CD4-positive, alpha-beta T cell treated with Interleukin-21 for 1 hour (primary cell): ENCODE measurements around the gene MIPEP.

Experiments used
- DNase-seq: peaks from one replicate; pipeline ENCODE4 v3.0.0-alpha.2; 2020

Gene MIPEP

DNA sequence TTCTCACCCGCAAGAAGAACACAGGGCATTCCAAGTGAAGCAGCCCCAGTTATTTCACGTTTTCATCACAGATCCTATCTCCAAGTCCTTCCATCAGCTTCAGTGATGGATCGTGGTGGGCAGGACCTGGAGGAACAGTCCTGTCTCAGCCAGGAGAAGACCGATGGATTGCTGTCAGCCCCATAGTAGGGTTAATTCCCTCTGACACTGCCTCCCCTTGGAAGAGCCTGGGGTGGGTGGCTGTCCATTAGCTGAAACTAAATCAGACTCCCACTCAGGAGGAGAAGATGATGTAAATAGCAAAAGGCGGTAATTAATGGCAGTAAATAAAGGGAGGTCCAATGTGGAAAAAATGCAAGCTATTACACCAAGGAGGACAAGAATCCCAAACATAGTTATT lies 188.0 kb downstream of the MIPEP start:
- DNase-seq, result no peak

DNA sequence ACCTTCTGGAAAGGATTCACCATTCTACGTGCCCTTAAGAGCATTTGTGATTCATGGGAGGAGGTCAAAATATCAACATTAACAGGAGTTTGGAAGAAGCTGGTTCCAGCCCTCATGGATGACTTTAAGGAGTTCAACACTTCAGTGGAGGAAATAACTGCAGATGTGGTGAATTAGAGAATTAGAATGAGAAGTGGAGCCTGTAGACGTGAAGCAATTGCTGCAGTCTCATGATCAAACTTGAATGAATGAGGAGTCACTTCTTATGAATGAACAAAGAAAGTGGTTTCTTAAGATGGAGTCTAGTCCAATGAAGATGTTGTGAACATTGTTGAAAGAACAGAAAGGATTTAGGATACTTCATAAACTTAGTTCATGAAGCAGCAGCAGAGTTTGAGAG lies 189.9 kb downstream of the MIPEP start:
- no peak for DNase-seq

DNA sequence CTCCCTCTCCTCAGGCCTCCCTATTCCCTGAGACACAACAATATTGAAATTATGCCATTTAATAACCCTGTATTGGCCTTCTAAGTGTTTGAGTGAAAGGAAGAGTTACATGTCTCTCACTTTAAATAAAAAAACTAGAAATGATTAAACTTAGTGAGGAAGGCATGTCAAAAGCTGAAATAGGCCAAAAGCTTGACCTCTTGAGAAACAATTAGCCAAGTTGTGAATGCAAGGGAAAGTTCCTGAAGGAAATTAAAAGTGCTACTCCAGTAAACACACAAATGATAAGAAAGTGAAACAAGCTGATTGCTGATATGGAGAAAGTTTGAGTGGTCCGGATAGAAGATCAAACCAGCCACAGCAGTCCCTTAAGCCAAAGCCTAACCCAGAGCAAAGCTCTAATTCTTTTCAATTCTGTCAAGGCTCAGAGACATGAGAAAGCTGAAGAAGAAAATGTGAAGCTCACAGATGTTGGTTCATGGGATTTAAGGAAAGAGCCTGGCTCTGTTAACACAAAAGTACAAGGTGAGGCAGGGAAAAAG lies 191.4 kb downstream of the MIPEP start:
- DNase-seq, result no peak

DNA sequence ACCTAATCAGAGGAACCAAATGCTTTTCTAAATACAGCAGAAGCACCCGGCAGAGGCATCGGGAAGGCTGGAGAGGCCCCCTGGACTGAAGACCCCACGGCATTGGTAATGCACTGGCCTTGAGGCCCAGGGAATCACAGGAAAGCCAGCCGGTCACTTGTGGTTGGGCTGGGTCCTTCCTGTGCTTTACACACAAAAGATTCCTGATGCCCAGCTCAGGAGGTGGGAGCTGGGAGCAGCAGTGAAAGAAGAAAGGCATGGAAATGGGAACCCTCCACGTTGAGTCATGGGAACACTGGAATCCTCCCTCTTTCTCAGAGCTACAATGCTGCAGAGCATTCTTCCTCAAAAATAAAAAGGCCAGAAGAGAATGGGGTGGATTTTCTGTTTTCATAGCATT lies 192.6 kb downstream of the MIPEP start:
- DNase-seq, result no peak

DNA sequence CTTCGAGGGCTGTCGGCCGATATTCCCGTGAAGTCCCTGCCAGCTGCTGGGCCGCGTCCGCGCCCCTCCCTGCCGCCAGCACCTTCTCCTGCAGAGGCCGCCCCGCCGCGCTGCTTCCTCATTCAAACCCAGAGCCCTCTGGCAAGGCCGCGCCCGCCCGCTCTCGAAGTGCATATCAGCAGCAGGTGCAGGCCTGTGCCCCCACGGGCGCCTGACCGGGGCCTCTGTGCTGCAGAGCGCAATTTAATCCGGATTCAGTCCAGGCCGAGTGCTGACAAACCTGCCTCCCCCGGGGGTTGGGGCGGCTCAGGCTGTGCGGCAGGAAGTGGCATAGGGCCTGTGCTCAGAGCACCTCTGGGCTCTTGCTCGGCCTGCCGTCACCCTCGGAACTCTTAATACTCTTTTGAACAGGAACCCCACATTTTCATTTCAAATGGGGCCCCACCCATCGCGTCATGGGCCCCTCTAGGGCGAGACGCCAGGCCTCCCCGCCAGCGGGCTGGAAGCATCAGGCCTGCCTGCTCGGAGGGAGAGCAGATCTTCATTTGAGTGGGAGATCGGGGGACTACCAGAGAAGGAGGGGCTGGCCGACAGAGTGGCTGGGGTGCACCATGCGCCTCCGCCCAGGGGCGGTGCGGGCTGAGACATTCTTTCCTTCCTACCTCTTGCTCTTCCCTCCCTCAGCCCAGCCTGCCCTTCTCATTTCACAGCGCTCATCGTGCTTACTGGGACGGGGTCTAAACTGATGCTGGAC lies 193.3 kb downstream of the MIPEP start:
- peak; percentile 53 for DNase-seq

DNA sequence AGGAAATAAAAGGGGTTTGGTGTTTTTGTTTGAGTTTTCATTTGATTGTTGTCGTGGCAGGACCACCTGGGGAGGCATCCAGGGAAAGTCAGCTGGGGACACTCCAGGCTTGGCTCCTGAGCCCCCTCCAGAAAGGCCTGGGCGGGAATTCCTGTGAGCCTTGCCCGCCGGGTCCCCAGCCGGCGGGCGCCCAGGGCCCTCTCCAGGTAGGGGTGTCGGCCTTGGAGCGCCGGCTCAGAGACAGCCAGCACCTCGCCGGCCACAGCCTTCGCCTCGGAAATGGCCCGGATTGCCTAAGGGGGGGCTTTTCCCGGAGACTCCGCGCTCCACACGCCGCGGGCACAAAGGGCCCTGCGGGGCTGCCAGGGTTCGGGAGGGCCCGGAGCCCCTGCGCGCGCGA lies 194.0 kb downstream of the MIPEP start:
- DNase-seq, result no peak

DNA sequence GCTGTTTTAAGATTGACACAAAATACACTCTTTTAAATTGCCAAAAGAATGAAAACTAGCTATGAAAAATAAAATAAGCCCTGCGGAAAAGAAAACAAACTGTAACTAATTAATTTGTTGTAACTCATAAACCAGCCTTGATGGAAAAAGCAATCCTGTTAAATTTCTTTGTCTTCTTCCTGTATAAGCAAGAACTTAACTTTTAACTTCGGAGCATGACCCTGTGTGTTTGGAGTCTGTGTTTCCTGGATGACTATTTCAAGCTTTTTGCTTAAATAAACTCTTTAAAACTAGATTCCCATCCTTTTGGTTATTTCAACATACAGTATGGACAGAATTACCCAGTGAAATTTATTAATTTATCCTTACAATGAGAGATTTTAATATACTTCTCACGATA lies 196.4 kb downstream of the MIPEP start:
- no peak for DNase-seq

DNA sequence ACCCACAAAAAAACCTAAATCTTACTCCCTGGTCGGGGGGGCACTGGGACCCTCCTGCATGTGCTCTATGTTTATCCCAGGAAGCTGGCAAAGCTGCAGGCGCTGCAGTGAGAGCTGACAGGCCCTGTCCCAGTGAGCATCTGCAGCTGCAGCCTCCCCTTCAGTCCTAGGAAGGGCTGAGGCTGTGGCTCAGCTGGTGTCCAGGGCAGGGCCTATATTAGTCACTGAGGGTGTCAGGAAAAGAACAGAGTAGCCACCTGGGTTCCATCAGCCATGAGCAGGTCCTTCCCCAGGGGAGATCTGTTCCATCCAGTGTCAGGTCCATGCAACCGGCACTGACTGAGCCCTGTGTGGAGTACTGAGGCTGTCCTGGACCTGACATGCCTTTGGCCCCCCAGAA lies 198.5 kb downstream of the MIPEP start:
- DNase-seq, result no peak

DNA sequence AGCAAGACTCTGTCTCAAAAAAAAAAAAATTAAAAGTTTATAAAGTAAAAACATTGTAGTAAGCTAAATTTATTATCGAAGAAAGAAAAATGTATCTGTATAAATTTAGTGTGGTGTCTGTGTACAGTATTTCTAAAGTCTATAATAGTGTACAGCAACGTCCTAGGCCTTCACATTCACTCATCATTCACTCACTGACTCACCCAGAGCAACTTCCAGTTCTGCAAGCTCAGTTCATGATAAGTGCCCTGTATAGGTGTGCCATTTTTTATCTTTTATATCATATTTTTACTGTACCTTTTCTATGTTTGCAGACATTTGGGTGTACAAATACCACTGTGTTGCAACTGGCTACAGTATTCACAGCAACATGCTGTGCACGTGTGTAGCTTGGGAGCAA lies 200.9 kb downstream of the MIPEP start:
- no peak for DNase-seq

DNA sequence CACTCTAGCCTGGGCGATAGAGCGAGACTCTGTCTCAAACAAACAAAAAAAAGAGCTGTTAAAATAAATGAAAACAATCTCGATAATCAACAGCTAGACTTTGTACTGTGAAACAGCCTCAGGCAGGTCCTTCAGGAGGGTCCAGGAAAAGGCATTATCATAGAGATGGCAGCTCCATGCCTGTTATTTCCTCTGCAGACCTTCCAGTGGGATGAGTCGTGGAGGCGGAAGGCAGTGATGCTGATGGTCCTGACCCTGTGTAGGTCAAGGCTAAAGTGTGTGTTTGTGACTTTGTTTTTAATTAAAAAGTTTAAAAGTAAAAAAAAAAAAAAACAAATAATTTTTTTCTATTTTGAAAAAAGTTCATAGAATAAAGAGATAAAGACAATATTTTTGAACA lies 201.6 kb downstream of the MIPEP start:
- no peak for DNase-seq

DNA sequence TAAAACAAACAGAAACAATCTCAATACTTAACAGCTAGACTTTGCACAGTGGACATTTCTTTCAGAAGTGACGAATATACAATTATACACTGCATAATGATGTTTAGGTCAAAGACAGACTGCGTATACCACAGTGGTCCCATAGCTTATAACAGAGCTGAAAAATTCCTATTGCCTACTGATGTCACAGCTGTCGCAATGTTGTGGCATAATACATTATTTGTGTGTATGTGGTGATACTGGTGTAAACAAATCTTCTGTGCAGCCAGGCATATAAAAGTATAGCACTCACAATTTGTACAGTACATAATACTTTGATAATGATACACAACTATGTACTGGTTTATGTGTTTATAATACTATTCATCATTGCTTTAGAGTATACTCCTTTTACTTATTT lies 202.3 kb downstream of the MIPEP start:
- DNase-seq, result no peak

DNA sequence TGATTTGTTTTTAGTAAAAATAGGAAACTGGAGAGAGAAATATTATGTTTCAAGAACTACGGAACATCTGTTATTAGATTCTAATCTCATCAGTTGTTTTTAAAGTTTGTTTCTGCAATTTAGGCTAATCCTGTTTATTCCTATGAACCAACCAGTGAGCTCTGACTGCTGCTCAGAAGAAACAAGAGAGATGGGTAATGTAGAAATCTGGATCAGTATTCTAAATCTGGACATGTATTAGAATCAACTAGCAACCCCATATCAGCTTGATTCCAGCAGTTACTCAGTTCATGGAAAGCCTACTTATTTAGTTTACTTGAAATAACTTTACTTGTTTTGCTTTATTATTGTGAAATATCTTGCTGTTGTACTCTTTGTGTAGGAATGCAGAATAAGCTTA lies 203.8 kb downstream of the MIPEP start:
- DNase-seq, result no peak

DNA sequence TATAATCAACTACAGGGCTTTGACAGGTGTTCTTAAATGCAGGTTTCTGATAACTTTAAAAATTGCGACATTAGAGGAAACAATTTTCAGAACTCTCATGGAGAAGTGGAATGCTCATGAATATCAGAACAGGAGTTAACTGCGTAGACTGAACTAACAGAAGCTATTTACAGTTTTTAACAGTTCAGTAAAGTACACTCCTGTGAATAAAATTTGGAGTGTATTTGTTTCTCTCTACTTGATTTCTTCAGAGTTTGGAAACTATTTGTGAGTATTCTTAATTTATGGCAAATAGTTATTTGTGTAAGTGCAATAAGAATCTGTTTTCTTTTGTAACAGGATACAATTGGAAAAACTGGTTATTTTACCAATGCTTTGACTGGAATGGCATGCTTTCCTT lies 204.6 kb downstream of the MIPEP start:
- DNase-seq, result no peak

DNA sequence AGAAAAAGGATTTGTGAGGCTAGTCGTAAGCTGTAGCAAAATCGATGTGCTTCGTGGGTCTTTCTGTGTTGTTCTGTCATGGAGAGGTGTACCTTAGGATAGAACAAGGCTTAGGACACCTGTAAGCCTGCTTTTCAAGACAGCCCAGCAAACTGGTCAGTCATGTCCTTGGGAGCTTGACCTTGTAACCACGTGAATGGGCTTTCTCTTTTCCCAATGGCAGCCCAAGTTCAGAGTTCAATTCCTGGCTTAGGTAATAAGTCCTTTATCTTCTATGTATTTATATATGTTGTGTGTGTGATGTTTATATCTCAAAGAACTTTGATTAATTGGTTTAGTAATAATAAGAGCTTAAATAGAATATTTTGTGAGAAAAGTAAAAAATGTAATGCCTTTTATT lies 206.1 kb downstream of the MIPEP start:
- no peak for DNase-seq

DNA sequence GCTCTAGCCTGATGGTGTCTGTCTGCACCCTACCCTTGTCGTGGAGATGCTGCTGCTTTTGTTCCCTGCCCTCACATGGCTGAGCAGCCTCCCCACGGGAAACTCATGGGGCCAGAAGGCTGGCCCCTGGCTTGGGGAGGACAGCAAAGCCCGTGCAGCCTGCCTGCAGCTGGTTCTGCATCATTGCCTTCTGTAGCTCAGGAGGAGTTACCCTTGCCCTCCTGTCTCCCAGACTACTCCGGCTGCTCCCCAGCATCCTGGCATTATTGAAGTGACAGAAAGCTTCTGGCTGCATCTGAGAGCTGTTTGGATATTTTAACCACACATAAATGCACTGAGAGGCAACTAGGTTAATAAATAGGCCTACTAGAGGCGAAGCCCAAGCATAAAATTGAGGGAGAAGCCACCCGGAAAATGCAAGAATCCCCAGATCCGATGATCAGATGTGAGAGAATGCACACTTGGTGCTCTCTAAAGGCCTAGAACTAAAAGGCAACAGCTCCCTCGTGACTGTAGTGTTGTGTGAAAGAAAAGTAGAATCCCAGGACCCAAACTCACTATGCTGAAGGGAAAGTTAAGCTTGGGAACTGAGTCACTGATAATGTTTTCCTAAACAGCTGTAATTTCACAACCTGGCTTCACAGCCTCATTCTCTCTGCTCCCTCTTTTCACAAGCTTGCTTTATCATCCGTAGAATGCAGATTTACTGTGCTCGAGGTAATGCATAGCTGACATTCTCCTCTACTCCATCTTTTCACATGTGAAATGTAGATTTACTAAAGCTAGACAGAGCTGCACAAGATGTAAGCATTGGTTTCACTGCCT lies 208.1 kb downstream of the MIPEP start:
- DNase-seq, result no peak
